NT2/D1 (cell line): ENCODE results near the gene TTC22.

ENCODE experiments used
- SUZ12 ChIP-seq: IDR thresholded peaks from 2 replicates; pipeline ENCODE4 v1.6.1; 2011; ENCODE audit not compliant: insufficient read length, insufficient read depth; ENCODE audit errors: extremely low read depth
- YY1 ChIP-seq: IDR thresholded peaks from 2 replicates; pipeline ENCODE4 v1.6.1; 2011; ENCODE audit not compliant: insufficient read length, insufficient read depth
- ZNF274 ChIP-seq: IDR thresholded peaks from 2 replicates; pipeline ENCODE4 v1.6.1; 2011; ENCODE audit warnings: mild to moderate bottlenecking, low read depth, low read length

- TF ChIP-seq ZNF274 (no peak), YY1 (no peak), SUZ12 (no peak)
These were observed 9.9 kb upstream of the TTC22 start for GRCh38 chr1:54811066-54811465.
